Muscle layer of duodenum (tissue), 2 donors: ENCODE data around the gene ILKAP.

ENCODE experiments used
- H3K27ac ChIP-seq: one replicate; pipeline ENCODE4 v1.7.0; 2013; ENCODE audit warnings: mild to moderate bottlenecking, low read length
- H3K27me3 ChIP-seq: one replicate; pipeline ENCODE4 v1.7.0; 2013; ENCODE audit warnings: low read depth, mild to moderate bottlenecking, control low read depth, low read length
- H3K36me3 ChIP-seq, 2 donors: one replicate each; pipeline ENCODE4 v1.7.0; 2013; ENCODE audit warnings: low read length in 2 of 2, control low read depth in 1 of 2, mild to moderate bottlenecking in 1 of 2; ENCODE audit not compliant: insufficient read depth in 2 of 2, control insufficient read depth in 1 of 2
- H3K4me1 ChIP-seq, 2 donors: one replicate each; pipeline ENCODE4 v1.7.0; 2013; ENCODE audit warnings: low read length in 2 of 2, mild to moderate bottlenecking in 2 of 2, control low read depth in 1 of 2, moderate library complexity in 1 of 2; ENCODE audit not compliant: insufficient read depth in 2 of 2, control insufficient read depth in 1 of 2
- H3K4me3 ChIP-seq, 2 donors: one replicate each; pipeline ENCODE4 v1.7.0; 2013; ENCODE audit warnings: low read length in 2 of 2, low read depth in 1 of 2, mild to moderate bottlenecking in 1 of 2
- H3K9me3 ChIP-seq, 2 donors: one replicate each; pipeline ENCODE4 v1.7.0; 2013; ENCODE audit warnings: low read length in 2 of 2, control low read depth in 1 of 2, mild to moderate bottlenecking in 1 of 2; ENCODE audit not compliant: control insufficient read depth in 1 of 2
- donor health status: healthy.

The ILKAP gene

DNA sequence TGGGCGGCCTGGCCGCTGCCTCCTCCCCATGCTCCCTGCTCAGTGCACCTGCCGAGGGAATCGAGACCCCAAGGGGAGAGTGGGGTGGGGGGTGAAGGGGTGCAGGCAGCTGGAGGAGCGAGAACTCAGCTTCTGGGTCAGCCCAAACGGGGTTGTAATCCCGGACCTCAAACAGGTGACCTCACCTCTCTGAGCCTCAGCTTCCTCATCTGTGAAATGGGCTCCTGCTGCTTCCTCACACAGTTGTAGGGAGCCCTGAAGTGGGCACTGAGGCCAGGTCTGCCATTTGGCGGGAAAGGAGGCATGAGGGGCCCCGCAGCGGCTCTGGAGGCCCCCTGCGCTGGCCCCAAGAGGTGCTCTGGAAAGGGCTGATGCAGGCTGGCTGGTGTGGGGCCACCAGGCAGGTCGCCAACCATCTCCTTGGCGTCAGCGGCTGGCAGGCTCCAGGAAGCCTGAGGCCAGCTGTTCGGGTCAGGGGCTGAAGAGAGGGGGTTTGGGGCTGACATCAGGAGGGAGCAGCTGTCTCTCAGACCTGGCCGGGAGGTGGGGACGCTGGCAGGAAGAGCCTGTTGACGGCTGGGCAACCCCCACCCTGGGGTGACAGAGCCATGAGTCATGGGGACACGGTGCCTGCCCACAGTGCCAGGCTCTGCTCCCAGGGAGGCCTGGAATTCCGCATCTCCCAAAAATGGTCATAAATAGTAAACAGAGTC lies 60.1 kb downstream of the ILKAP start:
- no peaks in the 10 kb centered on the region for H3K27me3 ChIP-seq
- peaks cover 0 to 28% of the 10 kb centered on the region in 2 donors for H3K4me1 ChIP-seq
- no peak overlapping the region for H3K4me3 ChIP-seq
- no peak overlapping the region for H3K27ac ChIP-seq
- H3K36me3 ChIP-seq, result peaks cover 0 to 3% of the 10 kb centered on the region in 2 donors
- H3K9me3 ChIP-seq, result no peaks in the 10 kb centered on the region

GRCh38 chr2:238142382-238143205 lies 60.9 kb downstream of the ILKAP start:
- H3K36me3 ChIP-seq, result peaks cover 0 to 3% of the 10 kb centered on the region in 2 donors
- no peaks in the 10 kb centered on the region for H3K9me3 ChIP-seq
- H3K4me1 ChIP-seq, result peaks cover 0 to 34% of the 10 kb centered on the region in 2 donors
- H3K4me3 ChIP-seq, result no peak overlapping the region
- H3K27ac ChIP-seq, result no peak overlapping the region
- H3K27me3 ChIP-seq, result no peaks in the 10 kb centered on the region

GRCh38 chr2:238141541-238142318 lies 61.8 kb downstream of the ILKAP start:
- H3K27me3 ChIP-seq, result no peaks in the 10 kb centered on the region
- no peaks in the 10 kb centered on the region for H3K9me3 ChIP-seq
- H3K27ac ChIP-seq, result no peak overlapping the region
- no peak overlapping the region for H3K4me3 ChIP-seq
- peaks cover 0 to 34% of the 10 kb centered on the region in 2 donors for H3K4me1 ChIP-seq
- H3K36me3 ChIP-seq, result peaks cover 0 to 3% of the 10 kb centered on the region in 2 donors

DNA sequence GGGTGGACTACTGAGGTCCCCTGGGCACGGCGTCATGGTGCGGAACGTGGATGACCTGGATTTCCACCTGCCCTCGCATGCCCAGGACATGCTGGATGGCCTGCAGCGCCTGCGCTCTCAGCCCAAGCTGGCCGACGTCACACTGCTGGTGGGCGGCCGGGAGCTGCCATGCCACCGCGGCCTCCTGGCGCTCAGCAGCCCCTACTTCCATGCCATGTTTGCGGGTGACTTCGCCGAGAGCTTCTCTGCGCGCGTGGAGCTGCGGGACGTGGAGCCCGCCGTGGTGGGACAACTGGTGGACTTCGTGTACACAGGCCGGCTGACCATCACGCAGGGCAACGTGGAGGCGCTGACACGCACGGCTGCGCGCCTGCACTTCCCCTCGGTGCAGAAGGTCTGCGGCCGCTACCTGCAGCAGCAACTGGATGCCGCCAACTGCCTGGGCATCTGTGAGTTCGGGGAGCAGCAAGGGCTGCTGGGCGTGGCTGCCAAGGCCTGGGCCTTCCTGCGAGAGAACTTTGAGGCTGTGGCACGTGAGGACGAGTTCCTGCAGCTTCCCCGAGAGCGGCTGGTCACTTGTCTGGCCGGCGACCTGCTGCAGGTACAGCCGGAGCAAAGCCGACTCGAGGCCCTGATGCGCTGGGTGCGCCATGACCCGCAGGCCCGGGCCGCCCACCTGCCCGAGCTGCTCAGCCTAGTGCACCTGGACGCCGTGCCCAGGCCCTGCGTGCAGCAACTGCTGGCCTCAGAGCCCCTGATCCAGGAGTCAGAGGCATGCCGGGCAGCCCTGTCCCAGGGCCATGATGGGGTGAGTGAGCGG lies 62.6 kb downstream of the ILKAP start:
- H3K9me3 ChIP-seq, result no peaks in the 10 kb centered on the region
- peaks cover 0 to 3% of the 10 kb centered on the region in 2 donors for H3K36me3 ChIP-seq
- peaks cover 0 to 34% of the 10 kb centered on the region in 2 donors for H3K4me1 ChIP-seq
- H3K4me3 ChIP-seq, result no peak overlapping the region
- H3K27me3 ChIP-seq, result no peaks in the 10 kb centered on the region
- H3K27ac ChIP-seq, result no peak overlapping the region

DNA sequence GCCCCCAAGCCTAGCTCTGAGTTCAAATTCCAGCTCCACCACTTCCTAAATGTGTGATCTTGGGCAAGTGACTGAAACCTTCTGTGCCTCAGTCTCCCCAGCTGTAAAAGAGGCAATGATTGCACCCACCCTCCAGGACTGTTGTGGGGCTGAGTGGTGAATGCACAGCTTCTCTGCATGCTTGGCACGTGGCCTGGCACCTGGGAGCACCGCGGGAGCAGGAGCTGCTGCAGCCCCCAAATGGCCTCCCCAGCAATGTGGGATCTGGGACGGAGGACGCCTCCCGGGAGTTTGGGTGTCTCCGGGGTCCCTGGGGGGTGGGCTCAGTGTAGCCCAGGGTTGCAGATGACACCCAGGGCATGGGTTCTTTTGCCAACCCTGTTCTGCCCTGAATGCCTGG lies 63.5 kb downstream of the ILKAP start:
- Histone ChIP-seq H3K27me3 (no peaks in the 10 kb centered on the region), H3K4me3 (no peak overlapping the region), H3K9me3 (no peaks in the 10 kb centered on the region), H3K4me1 (peaks cover 0 to 34% of the 10 kb centered on the region in 2 donors), H3K36me3 (peaks cover 0 to 3% of the 10 kb centered on the region in 2 donors), H3K27ac (no peak overlapping the region)

DNA sequence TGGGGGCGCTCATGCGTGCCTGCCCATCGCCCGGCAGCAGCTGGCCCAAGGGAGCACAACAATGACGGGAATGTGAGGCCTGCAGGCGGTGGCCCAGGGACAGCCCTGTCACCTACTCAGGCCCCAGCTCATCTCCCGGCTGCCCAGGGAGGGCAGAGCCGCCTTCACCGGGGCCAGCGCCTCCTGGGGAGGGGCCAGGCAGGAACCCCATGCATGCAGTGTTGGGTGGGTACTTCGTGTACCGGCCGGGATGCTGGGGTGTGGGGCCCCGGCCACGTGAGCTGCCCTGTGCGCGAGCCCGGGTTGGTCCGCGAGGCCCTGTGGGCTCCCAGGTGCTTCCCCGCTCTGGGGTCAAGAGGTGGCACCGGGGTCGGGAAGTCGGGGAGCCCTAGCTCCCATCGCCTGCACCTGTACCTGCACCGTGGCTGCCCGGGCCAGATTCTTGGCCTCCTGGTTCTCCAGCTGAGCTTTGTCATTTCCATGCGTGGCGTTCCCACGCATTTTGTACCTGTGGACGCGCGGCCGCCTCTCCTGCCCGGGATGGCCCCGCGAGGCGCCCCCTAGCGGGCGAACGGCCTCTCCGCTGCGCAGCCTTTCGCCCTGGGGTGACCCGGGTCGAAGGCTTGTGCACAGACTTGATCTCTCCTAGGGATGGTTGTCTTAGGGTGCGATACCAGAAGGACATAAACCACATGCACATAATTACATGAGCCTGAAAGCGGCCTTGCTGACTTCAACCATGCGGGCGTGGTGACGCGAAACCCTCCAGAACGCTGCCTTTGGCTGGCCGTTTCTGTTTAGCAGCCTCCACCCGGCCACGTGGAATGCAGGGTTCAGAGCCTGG lies 64.1 kb downstream of the ILKAP start:
- no peak overlapping the region for H3K27ac ChIP-seq
- H3K27me3 ChIP-seq, result no peaks in the 10 kb centered on the region
- peaks cover 0 to 34% of the 10 kb centered on the region in 2 donors for H3K4me1 ChIP-seq
- peak overlapping the region in 1 of 2 donors; percentile 45 for H3K4me3 ChIP-seq
- peaks cover 0 to 3% of the 10 kb centered on the region in 2 donors for H3K36me3 ChIP-seq
- H3K9me3 ChIP-seq, result no peaks in the 10 kb centered on the region

DNA sequence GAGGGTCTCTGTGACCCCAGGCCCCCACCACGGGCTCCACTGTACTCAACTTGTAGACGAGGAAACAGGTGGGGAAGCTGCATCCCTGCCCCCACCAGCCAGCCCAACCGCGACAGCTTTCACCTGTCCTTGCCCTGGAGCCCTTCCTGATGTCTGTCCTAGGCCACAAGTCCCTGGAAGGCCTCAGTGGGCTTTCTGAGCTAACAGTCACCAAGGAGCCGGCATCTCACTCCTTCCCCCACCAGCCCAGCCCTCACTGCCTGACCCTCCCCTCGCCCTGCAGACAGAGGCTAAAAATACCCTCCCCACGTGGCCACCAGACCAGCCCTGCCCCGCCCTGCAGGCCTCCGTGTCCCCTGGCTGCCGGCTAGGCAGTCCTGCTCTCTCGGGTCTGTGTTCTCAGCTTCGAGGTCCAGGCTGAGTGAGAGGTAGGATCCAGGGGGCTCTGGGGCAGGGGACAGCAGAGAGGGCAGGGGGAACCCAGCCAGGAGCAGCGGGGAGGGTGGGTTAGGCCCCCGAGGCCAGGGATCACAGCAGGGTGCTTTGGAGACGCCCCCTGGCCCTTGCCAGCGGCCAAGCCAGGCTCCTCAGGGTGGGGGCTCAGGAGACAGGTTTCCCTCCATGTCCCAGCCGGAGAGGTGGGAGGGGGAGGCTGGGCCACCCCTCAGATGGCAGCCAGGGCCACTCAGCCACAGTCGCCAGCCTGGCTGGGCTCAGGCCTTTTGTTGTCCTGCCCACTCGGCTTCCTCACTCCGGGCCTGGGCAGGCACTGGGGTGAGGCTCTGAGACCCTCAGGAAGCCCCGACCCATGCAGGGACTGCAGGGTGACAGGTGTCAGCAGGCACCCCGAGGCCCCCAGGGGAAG lies 64.9 kb downstream of the ILKAP start, which contains the start of gene KLHL30:
TSS of gene KLHL30 (plus strand) at position 338 of the 865 bp plus-strand sequence. CDS start 2,087 bp downstream, outside the sequence.
- peaks cover 0 to 33% of the 10 kb centered on the region in 2 donors for H3K4me1 ChIP-seq
- no peak within 1 kb of the TSS for H3K27ac ChIP-seq
- peak within 1 kb of the TSS in 1 of 2 donors; percentile 45 for H3K4me3 ChIP-seq
- H3K9me3 ChIP-seq, result no peaks in the 10 kb centered on the region
- H3K36me3 ChIP-seq, result peaks cover 0 to 3% of the 10 kb centered on the region in 2 donors
- H3K27me3 ChIP-seq, result no peaks in the 10 kb centered on the region

DNA sequence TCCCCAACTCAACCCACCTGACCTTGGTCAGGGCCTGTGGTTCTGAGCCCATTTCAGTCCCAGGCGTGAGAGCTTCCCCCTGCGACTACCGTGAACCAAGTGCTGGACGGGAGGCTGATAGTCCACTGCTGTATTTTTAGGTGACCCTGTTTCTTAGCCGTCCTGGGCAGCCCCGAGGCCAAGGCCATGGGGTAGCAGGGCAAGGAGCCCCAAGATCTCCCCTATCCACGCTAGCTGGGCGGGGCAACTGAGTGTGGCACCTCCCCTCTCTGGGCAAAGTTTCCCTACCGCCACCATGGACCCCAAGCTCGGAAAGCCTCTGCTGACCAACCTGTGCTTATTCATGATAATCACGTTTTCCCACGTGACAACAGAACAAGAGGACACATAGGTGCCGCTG lies 65.6 kb downstream of the ILKAP start:
- Histone ChIP-seq H3K9me3 (no peaks in the 10 kb centered on the region), H3K36me3 (peaks cover 0 to 3% of the 10 kb centered on the region in 2 donors), H3K4me3 (no peak overlapping the region), H3K27ac (no peak overlapping the region), H3K27me3 (no peaks in the 10 kb centered on the region), H3K4me1 (peaks cover 0 to 27% of the 10 kb centered on the region in 2 donors)

DNA sequence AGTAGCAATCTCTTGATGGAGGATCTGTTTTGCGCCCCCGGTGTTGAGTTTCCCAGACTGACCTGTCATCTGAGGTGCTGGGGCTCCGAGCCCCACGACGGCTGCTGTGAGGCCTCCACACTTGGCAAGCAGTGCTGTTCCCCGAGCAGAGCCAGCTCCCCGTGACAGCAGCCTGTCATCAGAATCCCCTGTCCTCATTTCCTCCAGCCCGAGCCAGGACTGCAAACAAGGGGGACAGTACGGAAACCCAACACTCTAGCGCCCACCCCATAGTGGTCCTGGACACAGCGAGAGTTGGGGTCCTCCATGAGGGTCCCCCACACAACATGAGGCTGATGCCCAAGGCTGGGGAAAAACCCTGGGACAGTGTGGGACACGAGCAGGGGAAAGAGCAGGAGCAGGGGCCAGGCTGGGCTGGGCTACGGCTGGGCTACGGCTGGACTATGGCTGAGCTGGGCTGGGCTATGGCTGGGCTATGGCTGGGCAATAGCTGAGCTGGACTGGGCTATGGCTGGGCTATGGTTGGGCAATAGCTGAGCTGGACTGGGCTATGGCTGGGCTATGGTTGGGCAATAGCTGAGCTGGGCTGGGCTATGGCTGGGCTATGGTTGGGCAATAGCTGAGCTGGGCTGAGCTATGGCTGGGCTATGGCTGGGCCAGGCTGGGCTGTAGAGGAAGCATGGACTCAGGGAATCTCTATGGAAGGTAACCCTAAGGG lies 66.5 kb downstream of the ILKAP start:
- peaks cover 0 to 3% of the 10 kb centered on the region in 2 donors for H3K36me3 ChIP-seq
- H3K4me3 ChIP-seq, result no peak overlapping the region
- no peaks in the 10 kb centered on the region for H3K27me3 ChIP-seq
- no peak overlapping the region for H3K27ac ChIP-seq
- peaks cover 0 to 23% of the 10 kb centered on the region in 2 donors for H3K4me1 ChIP-seq
- no peaks in the 10 kb centered on the region for H3K9me3 ChIP-seq
